ENCODE measurements around the gene SUFU.

Gene SUFU

DNA sequence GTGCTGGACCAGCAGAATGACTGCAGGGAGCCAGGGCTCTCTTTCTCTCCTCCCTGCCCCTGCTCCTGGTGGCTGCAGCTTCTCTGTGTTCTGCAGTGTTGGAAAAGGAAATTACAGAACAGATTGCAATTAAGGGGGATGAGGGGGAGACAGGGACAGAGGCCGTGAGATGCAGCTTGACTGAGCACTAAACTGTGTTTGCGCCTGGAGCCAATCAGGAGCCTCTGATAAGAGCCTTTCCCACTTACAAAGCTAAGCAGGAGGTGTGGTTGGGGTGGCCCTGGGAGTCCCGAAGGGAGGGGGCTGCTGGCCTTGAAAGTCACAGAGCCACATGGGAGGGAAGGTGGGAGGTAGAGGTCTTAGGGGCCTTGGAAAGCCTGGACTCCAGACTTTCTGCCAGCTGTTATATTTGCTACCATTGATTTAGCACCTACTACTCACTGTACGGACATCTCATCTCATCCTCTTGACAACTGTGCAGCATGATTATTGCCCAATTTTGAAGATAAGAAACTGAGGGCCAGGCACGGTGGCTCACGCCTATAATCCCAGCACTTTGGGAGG is 167.2 kb downstream of the SUFU start:
- DNase-seq (ENCODE audit: low read depth in 2 of 2): no peak

DNA sequence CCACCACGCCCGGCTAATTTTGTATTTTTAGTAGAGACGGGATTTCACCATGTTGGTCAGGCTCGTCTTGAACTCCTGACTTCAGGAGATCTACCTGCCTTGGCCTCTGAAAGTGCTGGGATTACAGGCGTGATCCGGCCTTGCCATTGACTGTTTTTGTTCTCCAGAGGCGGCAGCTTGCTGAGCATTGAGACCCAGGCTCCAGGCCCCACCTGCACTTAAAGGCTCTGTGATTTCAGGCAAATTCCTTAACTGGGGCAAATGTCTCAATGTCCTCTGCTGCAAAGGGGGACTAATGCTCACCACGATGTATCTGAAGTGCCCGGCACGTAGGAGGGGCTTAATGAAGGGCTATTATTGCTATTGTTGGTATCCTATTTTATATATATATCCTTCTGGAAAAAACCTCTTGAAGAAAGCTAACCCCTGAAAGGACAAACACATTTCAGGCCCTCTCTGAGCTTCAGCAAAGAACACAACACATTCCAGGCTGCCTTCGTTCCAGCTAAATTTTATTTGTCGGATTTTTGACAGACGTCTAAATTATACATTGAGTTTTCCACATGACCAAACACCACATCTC is 169.6 kb downstream of the SUFU start:
- no peak for DNase-seq (ENCODE audit: low read depth in 2 of 2)

DNA sequence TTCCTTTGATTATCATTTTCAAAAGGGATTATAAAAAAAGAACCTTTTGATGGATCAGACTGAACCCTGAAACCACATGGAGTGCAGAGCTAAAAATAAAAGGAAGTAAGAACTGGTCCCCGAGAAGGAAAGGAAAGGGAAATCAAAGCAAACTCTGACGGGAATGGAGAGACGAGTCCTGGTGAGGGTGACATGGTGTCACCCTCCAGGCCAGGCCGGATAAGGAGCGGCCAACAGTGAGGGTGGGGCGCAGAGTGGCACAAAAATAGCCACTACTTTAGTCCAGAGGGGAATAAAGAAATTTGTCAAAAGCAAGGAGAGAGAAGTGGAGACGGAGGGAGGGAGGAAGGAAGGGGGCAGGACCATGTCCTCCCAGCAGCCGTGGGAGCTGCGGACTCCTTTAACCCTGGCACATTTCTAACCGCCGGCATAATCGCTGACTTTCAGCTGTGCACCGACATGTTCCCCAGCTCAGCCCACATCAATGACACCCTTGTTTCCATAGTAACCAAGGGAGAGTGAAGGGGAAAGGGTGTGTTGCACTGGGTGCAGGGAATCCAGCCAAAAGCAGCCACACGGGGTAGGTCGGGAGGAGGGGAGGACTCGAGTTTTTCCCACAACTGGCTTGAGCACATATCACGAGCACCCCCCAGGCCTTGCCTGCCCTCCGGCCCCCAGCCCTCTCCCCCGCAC is 170.2 kb downstream of the SUFU start:
- peak; percentile 24 to 38 for DNase-seq (ENCODE audit: low read depth in 2 of 2)

- no peak for DNase-seq (ENCODE audit: low read depth in 2 of 2)
Measured at GRCh38 chr10:102674566-102674965, 170.8 kb downstream of the SUFU start.

GRCh38 chr10:102675011-102675665 is 171.4 kb downstream of the SUFU start:
- DNase-seq (ENCODE audit: low read depth in 2 of 2): no peak

GRCh38 chr10:102675666-102676533 is 172.1 kb downstream of the SUFU start:
- DNase-seq (ENCODE audit: low read depth in 2 of 2): no peak

DNA sequence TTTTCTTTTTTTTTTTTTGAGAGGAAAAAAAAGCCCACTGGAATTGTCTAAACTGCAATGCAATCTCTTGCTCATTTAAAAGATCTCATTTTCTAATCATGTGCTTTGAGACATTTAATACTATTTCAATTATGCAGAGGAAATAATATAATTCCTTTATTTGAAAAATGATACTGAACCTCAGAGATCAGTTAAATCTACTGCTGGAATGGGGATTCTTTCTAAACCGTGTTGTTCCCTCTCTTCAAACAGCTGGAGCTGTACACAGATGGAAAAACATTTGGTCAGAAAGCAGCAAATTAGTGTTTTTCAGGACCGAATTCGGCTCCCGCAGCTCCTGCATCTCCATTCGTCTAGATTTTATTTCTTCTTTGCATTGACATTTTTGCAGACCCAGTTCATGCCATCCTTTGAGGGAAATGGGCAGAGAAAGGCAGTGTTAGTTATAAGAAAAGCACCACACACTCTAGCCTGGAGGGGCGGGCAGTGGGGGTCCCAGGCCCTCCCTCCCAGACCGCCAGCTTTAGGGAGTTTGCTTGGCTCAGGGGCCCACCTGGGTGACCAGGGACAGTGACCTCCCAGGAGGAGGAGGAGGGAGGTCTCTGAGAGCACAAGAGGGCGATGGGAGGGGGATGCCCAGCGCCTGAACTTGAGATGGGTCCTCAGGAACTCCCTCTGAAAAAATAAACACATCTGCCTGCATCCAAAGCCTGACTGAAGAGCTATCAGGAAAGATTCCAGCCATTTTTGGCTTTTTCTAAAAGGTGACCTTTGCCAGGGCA is 173.0 kb downstream of the SUFU start:
- no peak for DNase-seq (ENCODE audit: low read depth in 2 of 2)

GRCh38 chr10:102677331-102678067 is 173.7 kb downstream of the SUFU start:
- DNase-seq (ENCODE audit: low read depth in 2 of 2): no peak

DNA sequence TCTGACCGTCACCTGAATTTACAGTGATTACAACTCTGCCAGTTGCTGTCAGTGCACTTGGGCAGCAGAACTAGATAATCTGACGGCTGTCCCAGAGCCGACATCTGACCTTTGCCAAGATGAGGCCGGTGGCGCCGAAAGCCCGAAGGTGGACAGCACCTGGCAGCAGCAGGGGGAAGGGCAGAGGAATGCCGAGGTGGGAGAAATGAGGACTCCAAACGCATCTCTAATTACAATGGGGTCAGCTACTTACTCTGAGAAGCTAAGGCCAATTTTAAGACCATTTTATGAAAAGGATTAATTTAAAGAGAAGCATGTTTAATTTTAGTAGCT is 174.3 kb downstream of the SUFU start:
- no peak for DNase-seq (ENCODE audit: low read depth in 2 of 2)

DNA sequence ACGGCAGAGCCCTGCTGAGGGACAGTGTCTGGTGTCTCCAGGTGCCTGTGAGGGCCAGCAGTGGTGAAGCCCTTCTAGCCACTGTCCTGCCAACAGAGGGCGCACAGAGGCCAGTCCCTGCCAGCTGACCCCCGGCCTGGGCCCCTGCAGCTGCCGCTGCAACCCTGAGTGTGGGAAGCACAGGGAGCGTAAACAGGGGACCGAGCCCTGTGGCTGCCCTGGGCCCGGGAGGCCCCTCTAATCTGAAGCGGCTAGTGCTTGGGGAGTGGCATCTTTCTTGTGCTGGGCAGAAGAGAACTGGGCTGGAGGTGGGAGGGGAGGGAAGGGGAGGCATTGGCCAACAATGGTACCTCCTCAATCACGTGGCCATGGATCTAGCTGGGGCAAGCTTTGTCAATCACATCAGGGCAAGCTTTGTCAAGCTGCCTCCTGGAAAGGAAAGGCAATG is 175.1 kb downstream of the SUFU start:
- no peak for DNase-seq (ENCODE audit: low read depth in 2 of 2)

GRCh38 chr10:102679596-102679995 is 175.8 kb downstream of the SUFU start:
- no peak for DNase-seq (ENCODE audit: low read depth in 2 of 2)

DNA sequence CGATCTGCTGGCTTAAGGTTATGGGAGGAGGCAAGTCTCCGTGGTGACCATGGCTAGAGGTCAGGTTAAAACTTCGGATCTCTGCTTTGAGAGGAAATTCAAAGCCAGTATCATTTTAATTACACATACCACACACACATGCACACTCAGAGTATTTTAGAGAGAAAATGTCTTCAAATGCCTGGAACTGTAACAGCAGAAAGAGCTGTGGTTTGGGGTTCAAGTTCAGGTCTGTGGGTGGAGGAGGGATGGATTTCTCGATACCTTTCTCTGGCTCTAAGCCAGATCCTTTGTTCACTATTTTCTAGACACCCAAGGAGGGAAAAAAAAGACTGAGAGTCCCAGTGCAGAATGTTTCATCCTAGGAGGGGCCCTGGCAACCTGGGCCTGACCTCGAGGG is 177.9 kb downstream of the SUFU start:
- DNase-seq (ENCODE audit: low read depth in 2 of 2): no peak

GRCh38 chr10:102682416-102682815 is 178.6 kb downstream of the SUFU start:
- DNase-seq (ENCODE audit: low read depth in 2 of 2): no peak

- no peak for DNase-seq (ENCODE audit: low read depth in 2 of 2)
Measured at GRCh38 chr10:102682981-102683380, 179.2 kb downstream of the SUFU start.

All from stimulated activated CD8-positive, alpha-beta memory T cell treated with anti-CD3 and anti-CD28 coated beads, Interleukin-2, amount 100 ng/mL, for 1 hour (primary cell).